OCI-LY3 (cell line): ENCODE results near the gene SLC26A8.

Experiments
- EZH2phosphoT487 ChIP-seq: fragments of 200-600 bp; shearing (Covaris generic); IDR thresholded peaks from 2 replicates; pipeline ENCODE4 v1.6.1; 2018; ENCODE audit warnings: antibody characterized with exemption, mixed run types, low read depth
- TF ChIP-seq, protein P1 (sequence below): fragments of 200-600, 300-600 bp; sonication (generic); IDR thresholded peaks from 2 replicates; pipeline ENCODE4 v1.5.1; 2014; ENCODE audit warnings: antibody characterized with exemption, low read length, low read depth

DNA sequence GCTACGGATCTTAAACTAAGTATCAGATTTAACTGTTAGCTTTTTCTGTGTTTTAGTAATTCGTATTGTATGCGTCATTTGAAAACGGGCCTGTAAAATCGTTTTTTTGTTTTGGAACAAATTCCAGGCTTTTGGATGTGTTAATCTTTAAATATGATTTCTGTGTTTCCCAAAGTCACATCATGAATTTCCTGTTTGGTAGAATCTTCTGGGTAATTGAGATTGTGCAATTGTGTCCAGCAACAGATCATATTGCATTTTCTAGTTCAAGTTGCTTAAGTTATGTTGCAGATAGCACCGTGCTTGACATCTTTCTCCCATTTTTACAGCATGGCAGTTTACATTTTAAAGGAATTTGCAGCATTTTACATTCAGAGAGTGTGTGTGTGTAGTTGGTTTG, 5.0 kb upstream of the SLC26A8 start:
- TF ChIP-seq, protein P1, sequence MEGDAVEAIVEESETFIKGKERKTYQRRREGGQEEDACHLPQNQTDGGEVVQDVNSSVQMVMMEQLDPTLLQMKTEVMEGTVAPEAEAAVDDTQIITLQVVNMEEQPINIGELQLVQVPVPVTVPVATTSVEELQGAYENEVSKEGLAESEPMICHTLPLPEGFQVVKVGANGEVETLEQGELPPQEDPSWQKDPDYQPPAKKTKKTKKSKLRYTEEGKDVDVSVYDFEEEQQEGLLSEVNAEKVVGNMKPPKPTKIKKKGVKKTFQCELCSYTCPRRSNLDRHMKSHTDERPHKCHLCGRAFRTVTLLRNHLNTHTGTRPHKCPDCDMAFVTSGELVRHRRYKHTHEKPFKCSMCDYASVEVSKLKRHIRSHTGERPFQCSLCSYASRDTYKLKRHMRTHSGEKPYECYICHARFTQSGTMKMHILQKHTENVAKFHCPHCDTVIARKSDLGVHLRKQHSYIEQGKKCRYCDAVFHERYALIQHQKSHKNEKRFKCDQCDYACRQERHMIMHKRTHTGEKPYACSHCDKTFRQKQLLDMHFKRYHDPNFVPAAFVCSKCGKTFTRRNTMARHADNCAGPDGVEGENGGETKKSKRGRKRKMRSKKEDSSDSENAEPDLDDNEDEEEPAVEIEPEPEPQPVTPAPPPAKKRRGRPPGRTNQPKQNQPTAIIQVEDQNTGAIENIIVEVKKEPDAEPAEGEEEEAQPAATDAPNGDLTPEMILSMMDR = no peak
- no peak for TF ChIP-seq EZH2phosphoT487
